Measurements from ENCODE around the gene RYR1. TPM values are rescaled to one million over a fixed set of nuclear protein-coding genes. Genes with fewer than 3 reads are reported as not detected.

RYR1 gene
- total and polyA plus RNA-seq, 2 of the 8 experiments (the other 6 are each of a cell fraction or from before 2014, with no cell fraction given): 5.8 to 11.8 TPM

GRCh38 chr19:38444026-38444425, 10.5 kb downstream of the RYR1 start (continued):
- TF ChIP-seq E2F6 (IDR thresholded peaks at IDR 0.05): no peak
